ENCODE data around the gene CCDC3. TPM values are rescaled to one million over a fixed set of nuclear protein-coding genes. Genes with fewer than 3 reads are reported as not detected.

The CCDC3 gene
- polyA plus RNA-seq, 1 donor from 2014 or later = 3.8 TPM

GRCh38 chr10:12862459-12862858 is 139.1 kb downstream of the CCDC3 start:
- H3K36me3 ChIP-seq (ENCODE audit: insufficient read depth, low read length) = no peaks in the 10 kb centered on the region
- H3K79me2 ChIP-seq (replicated peaks; ENCODE audit: insufficient read depth, low read length) = no peaks in the 10 kb centered on the region
- H3K9ac ChIP-seq (ENCODE audit: low read length) = no peak overlapping the region
- no peaks in the 10 kb centered on the region for H4K20me1 ChIP-seq (ENCODE audit: insufficient read depth)
- no peaks in the 10 kb centered on the region for H3F3A ChIP-seq (ENCODE audit: insufficient read depth, low read length, poor library complexity, severe bottlenecking)
- TF ChIP-seq EZH2 (IDR thresholded peaks at IDR 0.05; ENCODE audit: borderline replicate concordance, insufficient read depth, low read length, poor library complexity, severe bottlenecking) (no peak), REST (IDR thresholded peaks at IDR 0.05; ENCODE audit: borderline replicate concordance) (no peak), MXI1 (conservative IDR thresholded peaks at IDR 0.05; ENCODE audit: poor library complexity, severe bottlenecking) (no peak), TAF1 (IDR thresholded peaks at IDR 0.05; ENCODE audit: low read depth) (no peak), POLR2AphosphoS5 (IDR thresholded peaks at IDR 0.05) (no peak), EP300 (conservative IDR thresholded peaks at IDR 0.05; ENCODE audit: poor library complexity, severe bottlenecking) (no peak), RAD21 (conservative IDR thresholded peaks at IDR 0.05) (no peak), CTCF (IDR thresholded peaks at IDR 0.05; ENCODE audit: poor library complexity, severe bottlenecking) (no peak)
- no peak overlapping the region for H2AFZ ChIP-seq (ENCODE audit: low read depth, low read length)
- H3K27ac ChIP-seq (ENCODE audit: low read length) = no peak overlapping the region
- no peak overlapping the region for H3K4me2 ChIP-seq (ENCODE audit: low read length)
- no peaks in the 10 kb centered on the region for H3K9me2 ChIP-seq (ENCODE audit: insufficient read depth, low read length)
- H3K27me3 ChIP-seq (ENCODE audit: insufficient read depth, low read depth, low read length) = no peaks in the 10 kb centered on the region
- no peak overlapping the region for H3K4me3 ChIP-seq (ENCODE audit: low read length)
- no peaks in the 10 kb centered on the region for H3K9me3 ChIP-seq (ENCODE audit: low read length)

GRCh38 chr10:12854988-12855387 is 146.5 kb downstream of the CCDC3 start:
- no peak overlapping the region for H3K9ac ChIP-seq (ENCODE audit: low read length)
- no peaks in the 10 kb centered on the region for H3K27me3 ChIP-seq (ENCODE audit: insufficient read depth, low read depth, low read length)
- H3K9me3 ChIP-seq (ENCODE audit: low read length) = no peaks in the 10 kb centered on the region
- H3K4me3 ChIP-seq (ENCODE audit: low read length) = no peak overlapping the region
- TF ChIP-seq SMC3 (conservative IDR thresholded peaks at IDR 0.05; ENCODE audit: poor library complexity) (no peak), EZH2 (IDR thresholded peaks at IDR 0.05; ENCODE audit: borderline replicate concordance, insufficient read depth, low read length, poor library complexity, severe bottlenecking) (no peak), CTCF (IDR thresholded peaks at IDR 0.05; ENCODE audit: poor library complexity, severe bottlenecking) (no peak), EP300 (conservative IDR thresholded peaks at IDR 0.05; ENCODE audit: poor library complexity, severe bottlenecking) (peak; percentile 88), MXI1 (conservative IDR thresholded peaks at IDR 0.05; ENCODE audit: poor library complexity, severe bottlenecking) (no peak), POLR2AphosphoS5 (IDR thresholded peaks at IDR 0.05) (peak; percentile 82), RAD21 (conservative IDR thresholded peaks at IDR 0.05) (no peak)
- no peaks in the 10 kb centered on the region for H3K79me2 ChIP-seq (replicated peaks; ENCODE audit: insufficient read depth, low read length)
- H2AFZ ChIP-seq (ENCODE audit: low read depth, low read length) = no peak overlapping the region
- no peaks in the 10 kb centered on the region for H4K20me1 ChIP-seq (ENCODE audit: insufficient read depth)
- no peaks in the 10 kb centered on the region for H3K36me3 ChIP-seq (ENCODE audit: insufficient read depth, low read length)
- no peaks in the 10 kb centered on the region for H3K9me2 ChIP-seq (ENCODE audit: insufficient read depth, low read length)
- no peak overlapping the region for H3K27ac ChIP-seq (ENCODE audit: low read length)
- no peak overlapping the region for H3K4me2 ChIP-seq (ENCODE audit: low read length)
- H3F3A ChIP-seq (ENCODE audit: insufficient read depth, low read length, poor library complexity, severe bottlenecking) = no peaks in the 10 kb centered on the region

All from neural cell (in vitro differentiated cells).